IMR-90 (cell line): ENCODE results near the gene PCOLCE2. TPM values are rescaled to one million over a fixed set of nuclear protein-coding genes. Genes with fewer than 3 reads are reported as not detected.

Experiments used
- ATAC-seq: fragments of 200-7000 bp; cut with Tn5 transposase; 2 replicates; pipeline ENCODE4 v1.9.1; 2020; ENCODE audit warnings: low read depth, mild to moderate bottlenecking, moderate library complexity
- BruUV-seq: library from RNA; stranded (reverse); fragments of 400-500 nt; replicated peaks from 2 replicates; lab custom pipeline; 2021; lab: Mats Ljungman, UMichigan
- CTCF ChIA-PET: fragments of 300-600 bp; formaldehyde crosslinking; extraction: SDS; loops from one replicate; lab custom pipeline; 2021; ENCODE audit warnings: antibody characterized with exemption; lab: Yijun Ruan, JAX
- POLR2A ChIA-PET: fragments of 300-600 bp; sonication (Branson Sonifier 250); formaldehyde crosslinking; loops from one replicate; lab custom pipeline; 2022; ENCODE audit warnings: antibody characterized with exemption; ENCODE audit not compliant: unreplicated experiment; lab: Charles Lee
- DNase-seq: peaks from one replicate; pipeline ENCODE4 v3.0.0; 2013
- H2AFZ ChIP-seq: replicated peaks from 2 replicates; pipeline ENCODE3; 2013; ENCODE audit warnings: low read length, mild to moderate bottlenecking; ENCODE audit not compliant: poor library complexity
- H2AK5ac ChIP-seq: 2 replicates; pipeline ENCODE4 v1.6.1; 2013; ENCODE audit warnings: low read depth, low read length, inconsistent platforms
- H2AK9ac ChIP-seq: replicated peaks from 2 replicates; pipeline ENCODE3; 2013; ENCODE audit warnings: mild to moderate bottlenecking, low read depth, low read length, moderate library complexity; ENCODE audit not compliant: poor library complexity
- H2BK120ac ChIP-seq: 2 replicates; pipeline ENCODE4 v1.6.1; 2013; ENCODE audit warnings: low read depth, low read length, inconsistent platforms
- H2BK15ac ChIP-seq: 3 replicates; pipeline ENCODE4 v1.6.1; 2013; ENCODE audit warnings: low read depth, low read length, inconsistent platforms
- H2BK20ac ChIP-seq: 2 replicates; pipeline ENCODE4 v1.6.1; 2013; ENCODE audit warnings: low read depth, mild to moderate bottlenecking, inconsistent platforms, low read length, moderate library complexity
- H2BK5ac ChIP-seq: 2 replicates; pipeline ENCODE4 v1.6.1; 2013; ENCODE audit warnings: mild to moderate bottlenecking, low read depth, low read length, inconsistent platforms; ENCODE audit not compliant: poor library complexity, severe bottlenecking
- H3K14ac ChIP-seq: replicated peaks from 2 replicates; pipeline ENCODE4 v1.6.1; 2013; ENCODE audit warnings: low read depth, low read length, inconsistent platforms
- H3K18ac ChIP-seq: 2 replicates; pipeline ENCODE4 v1.6.1; 2013; ENCODE audit warnings: low read depth, low read length, control low read depth
- H3K23ac ChIP-seq: 2 replicates; pipeline ENCODE4 v1.6.1; 2013; ENCODE audit warnings: low read depth, low read length, inconsistent platforms
- H3K27ac ChIP-seq: 2 replicates; pipeline ENCODE4 v1.5.1; 2013; ENCODE audit warnings: mild to moderate bottlenecking, control low read depth, low read length; ENCODE audit not compliant: insufficient read depth
- H3K27me3 ChIP-seq: 2 replicates; pipeline ENCODE4 v1.6.1; 2013; ENCODE audit warnings: low read length; ENCODE audit not compliant: control insufficient read depth, insufficient read depth
- H3K36me3 ChIP-seq: 2 replicates; pipeline ENCODE4 v1.6.1; 2013; ENCODE audit warnings: low read length, mixed read lengths; ENCODE audit not compliant: control insufficient read depth, insufficient read depth
- H3K4ac ChIP-seq: 2 replicates; pipeline ENCODE4 v1.6.1; 2013; ENCODE audit warnings: low read depth, low read length, inconsistent platforms
- H3K4me1 ChIP-seq: 2 replicates; pipeline ENCODE4 v1.6.1; 2013; ENCODE audit warnings: low read length, mixed read lengths; ENCODE audit not compliant: control insufficient read depth, insufficient read depth
- H3K4me2 ChIP-seq: 2 replicates; pipeline ENCODE4 v1.6.1; 2013; ENCODE audit warnings: low read depth, mild to moderate bottlenecking, control low read depth, low read length, moderate library complexity
- H3K4me3 ChIP-seq: 2 replicates; pipeline ENCODE4 v1.5.1; 2013; ENCODE audit warnings: low read depth, mild to moderate bottlenecking, control low read depth, low read length, moderate library complexity; ENCODE audit not compliant: insufficient read depth
- H3K56ac ChIP-seq: 2 replicates; pipeline ENCODE4 v1.6.1; 2013; ENCODE audit warnings: low read length, inconsistent platforms; ENCODE audit not compliant: insufficient read depth; ENCODE audit errors: extremely low read depth
- H3K79me1 ChIP-seq, 2 experiments: 2 replicates each; pipeline ENCODE4 v1.6.1; 2013; ENCODE audit warnings: low read length in 2 of 2, inconsistent platforms in 1 of 2, low read depth in 1 of 2
- H3K9ac ChIP-seq: 2 replicates; pipeline ENCODE4 v1.6.1; 2013; ENCODE audit warnings: low read depth, low read length, control low read depth
- H3K9me1 ChIP-seq: 2 replicates; pipeline ENCODE4 v1.6.1; 2013; ENCODE audit warnings: low read length, inconsistent platforms; ENCODE audit not compliant: insufficient read depth
- H3K9me3 ChIP-seq: 2 replicates; pipeline ENCODE4 v1.6.1; 2013; ENCODE audit warnings: low read length; ENCODE audit not compliant: control insufficient read depth, insufficient read depth
- H4K20me1 ChIP-seq: 2 replicates; pipeline ENCODE4 v1.6.1; 2013; ENCODE audit warnings: low read length, inconsistent platforms; ENCODE audit not compliant: insufficient read depth
- H4K5ac ChIP-seq: 2 replicates; pipeline ENCODE4 v1.6.1; 2013; ENCODE audit warnings: mild to moderate bottlenecking, low read depth, low read length, control low read depth
- H4K8ac ChIP-seq, 2 experiments: 2 replicates each; pipeline ENCODE4 v1.6.1; 2013; ENCODE audit warnings: low read depth in 2 of 2, low read length in 2 of 2, control low read depth in 1 of 2, inconsistent platforms in 1 of 2
- H4K91ac ChIP-seq: 2 replicates; pipeline ENCODE4 v1.6.1; 2013; ENCODE audit warnings: low read depth, low read length, inconsistent platforms; ENCODE audit not compliant: insufficient read depth
- BHLHE40 ChIP-seq: fragments of 150-350 bp; IDR thresholded peaks from 2 replicates; pipeline ENCODE4 v1.6.1; 2016; ENCODE audit warnings: mild to moderate bottlenecking, low read depth, low read length
- CEBPB ChIP-seq: IDR thresholded peaks from 2 replicates; pipeline ENCODE4 v1.6.1; 2012; ENCODE audit warnings: low read depth, low read length, improper control_type of control experiment
- CHD1 ChIP-seq: IDR thresholded peaks from 2 replicates; pipeline ENCODE4 v1.6.1; 2012; ENCODE audit warnings: low read depth, low read length, improper control_type of control experiment
- FOS ChIP-seq: fragments of 150-350 bp; IDR thresholded peaks from 2 replicates; pipeline ENCODE4 v1.6.1; 2016; ENCODE audit warnings: low read depth, low read length
- MAFK ChIP-seq: IDR thresholded peaks from 2 replicates; pipeline ENCODE4 v1.6.1; 2012; ENCODE audit warnings: low read depth, low read length, improper control_type of control experiment
- MAZ ChIP-seq: IDR thresholded peaks from 2 replicates; pipeline ENCODE4 v1.6.1; 2012; ENCODE audit warnings: low read depth, mild to moderate bottlenecking, low read length, improper control_type of control experiment, moderate library complexity, borderline replicate concordance
- MXI1 ChIP-seq: IDR thresholded peaks from 2 replicates; pipeline ENCODE4 v1.6.1; 2012; ENCODE audit warnings: low read depth, mild to moderate bottlenecking, low read length, moderate library complexity, borderline replicate concordance
- POLR2A ChIP-seq: IDR thresholded peaks from 2 replicates; pipeline ENCODE4 v1.6.1; 2012; ENCODE audit warnings: mild to moderate bottlenecking, low read depth, low read length
- RAD21 ChIP-seq: IDR thresholded peaks from 2 replicates; pipeline ENCODE4 v1.6.1; 2012; ENCODE audit warnings: low read length, improper control_type of control experiment
- RCOR1 ChIP-seq: IDR thresholded peaks from 2 replicates; pipeline ENCODE4 v1.6.1; 2012; ENCODE audit warnings: mild to moderate bottlenecking, low read length, improper control_type of control experiment; ENCODE audit not compliant: insufficient replicate concordance
- RFX5 ChIP-seq: IDR thresholded peaks from 2 replicates; pipeline ENCODE4 v1.8.0; 2012; ENCODE audit warnings: low read depth, mild to moderate bottlenecking, low read length, moderate library complexity
- SMC3 ChIP-seq: fragments of 150-350 bp; IDR thresholded peaks from 2 replicates; pipeline ENCODE4 v1.6.1; 2016; ENCODE audit warnings: low read depth, mild to moderate bottlenecking, antibody characterized with exemption, low read length, moderate library complexity
- WGBS, 2 experiments: methylation state at CpG; one replicate each; pipeline versions ENCODE4 v1.1.5 to v1.1.7; 2013; ENCODE audit warnings: missing lambda C conversion rate in 2 of 2; ENCODE audit not compliant: insufficient read length in 1 of 2; ENCODE audit errors: extremely low coverage in 2 of 2; 5-methylcytosine and 5-hydroxymethylcytosine counted together
- dilution Hi-C: fragments of 300-500 bp; cut with HindIII; formaldehyde crosslinking; loops from one replicate; pipeline ENCODE4 v1.14.3; 2018; ENCODE audit warnings: low sequenced_read_pairs; ENCODE audit not compliant: unreplicated experiment
- in situ Hi-C: fragments of 300-500 bp; cut with MboI; formaldehyde crosslinking; loops from 3 replicates; pipeline ENCODE4 v1.14.3; 2019; ENCODE audit warnings: low sequenced_read_pairs, inconsistent platforms, mixed read lengths
- intact Hi-C: fragments of 100-400 bp; cut with micrococcal nuclease; formaldehyde crosslinking; loops from 2 replicates; pipeline ENCODE4 v1.10.0; 2022
- polyA plus RNA-seq, 3 experiments: library from polyadenylated mRNA; depleted of rRNA; stranded (reverse); fragments of >200 nt; gene quantifications; 2 replicates each; pipeline ENCODE4 v1.2.3, GENCODE V29; 2012; ENCODE audit warnings: low replicate concordance in 1 of 3
- total RNA-seq: library from RNA; depleted of rRNA; stranded (reverse); fragments of >200 nt; gene quantifications from 2 replicates; pipeline ENCODE4 v1.2.3, GENCODE V29; 2012
- TF ChIP-seq, protein P1 (sequence below): fragments of 150-350 bp; IDR thresholded peaks from 2 replicates; pipeline ENCODE4 v1.6.1; 2016; ENCODE audit warnings: low read depth, mild to moderate bottlenecking, low read length, moderate library complexity, borderline replicate concordance
- TF ChIP-seq, protein P2 (sequence below): conservative IDR thresholded peaks from 2 replicates; pipeline ENCODE4 v1.5.1; 2012; ENCODE audit warnings: mild to moderate bottlenecking, low read depth, low read length, improper control_type of control experiment

PCOLCE2 gene
- total and polyA plus RNA-seq, 2 of the 4 experiments (the other 2 are of a cell fraction), result 0.50 to 0.54 TPM

DNA sequence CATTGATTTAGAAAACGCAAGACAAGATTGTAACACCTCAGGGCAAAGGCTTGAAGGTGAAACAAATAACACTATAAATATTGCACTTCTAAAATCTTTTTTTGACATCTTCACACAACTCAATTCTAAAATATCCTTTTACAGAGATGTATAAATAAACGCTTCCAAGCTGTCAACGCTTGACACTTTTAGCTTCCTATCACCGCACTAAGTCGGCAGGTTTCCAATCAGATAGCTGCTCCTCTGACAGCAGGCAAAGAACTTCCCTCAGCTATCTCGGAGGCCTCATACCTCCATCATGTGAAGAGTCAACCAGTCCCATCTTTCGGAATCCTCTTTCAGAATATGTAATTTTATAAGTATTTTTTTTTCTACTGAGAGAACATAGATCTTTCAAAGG, 71.0 kb downstream of the PCOLCE2 start:
- Histone ChIP-seq H3K9ac (no peak overlapping the region), H3K4me2 (no peak overlapping the region), H3K79me1 (no peaks in the 10 kb centered on the region), H2BK120ac (no peak overlapping the region), H2AFZ (no peak overlapping the region), H2AK9ac (no peak overlapping the region), H4K8ac (no peak overlapping the region), H3K23ac (no peak overlapping the region), H3K27ac (no peak overlapping the region), H4K20me1 (no peaks in the 10 kb centered on the region), H3K14ac (no peak overlapping the region), H3K36me3 (no peaks in the 10 kb centered on the region), H3K4me1 (no peaks in the 10 kb centered on the region), H4K91ac (no peak overlapping the region), H2AK5ac (no peak overlapping the region), H4K5ac (no peak overlapping the region), H2BK5ac (no peak overlapping the region), H3K27me3 (peaks cover 7% of the 10 kb centered on the region; the same call in 1 of the 2 replicates), H3K4ac (no peak overlapping the region), H3K9me3 (no peaks in the 10 kb centered on the region), H2BK20ac (no peak overlapping the region), H2BK15ac (no peak overlapping the region), H3K18ac (no peak overlapping the region), H3K4me3 (no peak overlapping the region), H3K9me1 (no peaks in the 10 kb centered on the region), H3K56ac (no peak overlapping the region)
- BruUV-seq, result no TSS peak
- TF ChIP-seq, protein P1, sequence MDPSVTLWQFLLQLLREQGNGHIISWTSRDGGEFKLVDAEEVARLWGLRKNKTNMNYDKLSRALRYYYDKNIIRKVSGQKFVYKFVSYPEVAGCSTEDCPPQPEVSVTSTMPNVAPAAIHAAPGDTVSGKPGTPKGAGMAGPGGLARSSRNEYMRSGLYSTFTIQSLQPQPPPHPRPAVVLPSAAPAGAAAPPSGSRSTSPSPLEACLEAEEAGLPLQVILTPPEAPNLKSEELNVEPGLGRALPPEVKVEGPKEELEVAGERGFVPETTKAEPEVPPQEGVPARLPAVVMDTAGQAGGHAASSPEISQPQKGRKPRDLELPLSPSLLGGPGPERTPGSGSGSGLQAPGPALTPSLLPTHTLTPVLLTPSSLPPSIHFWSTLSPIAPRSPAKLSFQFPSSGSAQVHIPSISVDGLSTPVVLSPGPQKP, result no peak
- TF ChIP-seq SMC3 (no peak), MAZ (no peak), RAD21 (no peak), FOS (no peak), RFX5 (no peak), MXI1 (no peak), MAFK (no peak), CHD1 (no peak), BHLHE40 (no peak), POLR2A (no peak), CEBPB (no peak), RCOR1 (no peak)
- TF ChIP-seq, protein P2, sequence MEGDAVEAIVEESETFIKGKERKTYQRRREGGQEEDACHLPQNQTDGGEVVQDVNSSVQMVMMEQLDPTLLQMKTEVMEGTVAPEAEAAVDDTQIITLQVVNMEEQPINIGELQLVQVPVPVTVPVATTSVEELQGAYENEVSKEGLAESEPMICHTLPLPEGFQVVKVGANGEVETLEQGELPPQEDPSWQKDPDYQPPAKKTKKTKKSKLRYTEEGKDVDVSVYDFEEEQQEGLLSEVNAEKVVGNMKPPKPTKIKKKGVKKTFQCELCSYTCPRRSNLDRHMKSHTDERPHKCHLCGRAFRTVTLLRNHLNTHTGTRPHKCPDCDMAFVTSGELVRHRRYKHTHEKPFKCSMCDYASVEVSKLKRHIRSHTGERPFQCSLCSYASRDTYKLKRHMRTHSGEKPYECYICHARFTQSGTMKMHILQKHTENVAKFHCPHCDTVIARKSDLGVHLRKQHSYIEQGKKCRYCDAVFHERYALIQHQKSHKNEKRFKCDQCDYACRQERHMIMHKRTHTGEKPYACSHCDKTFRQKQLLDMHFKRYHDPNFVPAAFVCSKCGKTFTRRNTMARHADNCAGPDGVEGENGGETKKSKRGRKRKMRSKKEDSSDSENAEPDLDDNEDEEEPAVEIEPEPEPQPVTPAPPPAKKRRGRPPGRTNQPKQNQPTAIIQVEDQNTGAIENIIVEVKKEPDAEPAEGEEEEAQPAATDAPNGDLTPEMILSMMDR, result no peak
- in situ Hi-C loops, result no loop called here
- ChIA-PET POLR2A (no interaction called here), CTCF (interaction anchor here (0.7 to 1.9 kb wide), 3 partner anchors 11 to 221 kb away, joined by 4 to 12 read pairs (median 4); no protein-coding TSS in a partner anchor)
- no peak for DNase-seq
- intact Hi-C loops, result no loop called here
- dilution Hi-C loops, result no loop called here
- ATAC-seq, result no peak
- no CpG with 5 or more reads among the region's 7 CpGs for WGBS, 2 experiments
